GM21526 (cell line): Measurements from ENCODE around the gene GPR89A.
"Not testable (repeated sequence)": the region's sequence is repeated elsewhere in the genome, so short reads cannot be mapped to it uniquely, and the experiment has no call there.

Experiments
- ATAC-seq: cut with Tn5 transposase; IDR thresholded peaks from one replicate; pipeline ENCODE4 v1.9.1; 2021; ENCODE audit warnings: moderate library complexity; ENCODE audit not compliant: unreplicated experiment, low FRiP score

Gene GPR89A

GRCh38 chr1:145684858-145685257 is 77.1 kb downstream of the GPR89A start:
- ATAC-seq: not testable (repeated sequence)

DNA sequence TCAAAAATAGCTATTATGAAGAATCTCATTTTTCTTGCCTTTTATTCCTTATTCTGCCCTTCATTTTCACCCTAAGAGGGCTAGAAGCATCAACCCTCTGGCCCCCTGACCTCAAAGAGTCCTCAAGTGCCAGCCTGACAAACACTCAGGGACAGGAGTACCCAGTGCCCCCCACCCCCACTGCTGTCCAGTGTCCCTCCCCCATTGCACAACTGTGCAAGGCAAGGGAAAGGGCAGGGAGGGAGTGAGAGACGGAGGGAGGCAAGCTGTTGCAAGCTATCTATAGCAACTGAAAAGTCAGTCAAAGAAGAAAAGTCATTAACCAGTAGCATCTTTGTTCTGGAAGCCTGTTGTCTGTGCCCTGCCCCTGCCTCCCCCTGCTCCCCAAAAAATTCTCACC is 78.3 kb downstream of the GPR89A start:
- ATAC-seq: not testable (repeated sequence)

DNA sequence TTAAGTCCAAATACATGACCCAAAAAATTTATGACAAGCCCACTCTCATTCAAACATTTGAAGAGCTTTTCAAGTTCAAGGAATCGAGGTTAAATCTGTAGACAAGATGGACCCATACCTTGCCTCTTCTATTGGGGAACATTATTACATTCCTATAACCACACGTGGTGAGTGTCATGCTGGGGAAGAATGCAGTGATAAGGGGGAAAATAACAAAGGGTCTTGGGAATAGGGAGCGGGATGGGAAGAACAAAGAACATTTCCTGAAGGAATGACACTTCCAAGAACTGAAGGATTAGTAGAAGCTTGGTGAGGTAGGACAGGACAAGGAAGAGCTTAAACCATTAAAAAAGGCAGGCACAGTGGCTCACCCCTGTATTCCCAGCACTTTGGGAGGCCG is 80.5 kb downstream of the GPR89A start:
- ATAC-seq: no peak

- ATAC-seq: no peak
Observed at GRCh38 chr1:145688924-145689323, 81.1 kb downstream of the GPR89A start.

DNA sequence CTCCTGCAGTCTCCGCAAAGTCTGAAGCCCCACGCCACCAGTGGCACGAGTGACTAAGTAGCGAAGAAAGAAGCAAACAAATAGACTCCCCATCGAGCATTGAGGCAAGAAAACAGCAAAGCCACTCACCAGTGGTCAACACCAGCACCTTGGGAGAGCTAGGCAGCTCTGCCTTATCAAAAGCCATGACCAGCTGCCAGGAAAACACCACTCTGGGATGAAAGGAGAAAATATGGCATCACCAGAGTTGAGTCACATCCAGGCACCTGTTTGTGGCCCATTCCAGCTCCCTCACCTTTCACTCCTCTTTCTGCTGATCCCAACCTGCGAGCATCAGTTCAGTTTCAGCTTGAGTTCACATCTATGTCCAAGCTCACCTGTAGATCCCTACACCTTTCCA is 82.1 kb downstream of the GPR89A start:
- ATAC-seq: no peak

DNA sequence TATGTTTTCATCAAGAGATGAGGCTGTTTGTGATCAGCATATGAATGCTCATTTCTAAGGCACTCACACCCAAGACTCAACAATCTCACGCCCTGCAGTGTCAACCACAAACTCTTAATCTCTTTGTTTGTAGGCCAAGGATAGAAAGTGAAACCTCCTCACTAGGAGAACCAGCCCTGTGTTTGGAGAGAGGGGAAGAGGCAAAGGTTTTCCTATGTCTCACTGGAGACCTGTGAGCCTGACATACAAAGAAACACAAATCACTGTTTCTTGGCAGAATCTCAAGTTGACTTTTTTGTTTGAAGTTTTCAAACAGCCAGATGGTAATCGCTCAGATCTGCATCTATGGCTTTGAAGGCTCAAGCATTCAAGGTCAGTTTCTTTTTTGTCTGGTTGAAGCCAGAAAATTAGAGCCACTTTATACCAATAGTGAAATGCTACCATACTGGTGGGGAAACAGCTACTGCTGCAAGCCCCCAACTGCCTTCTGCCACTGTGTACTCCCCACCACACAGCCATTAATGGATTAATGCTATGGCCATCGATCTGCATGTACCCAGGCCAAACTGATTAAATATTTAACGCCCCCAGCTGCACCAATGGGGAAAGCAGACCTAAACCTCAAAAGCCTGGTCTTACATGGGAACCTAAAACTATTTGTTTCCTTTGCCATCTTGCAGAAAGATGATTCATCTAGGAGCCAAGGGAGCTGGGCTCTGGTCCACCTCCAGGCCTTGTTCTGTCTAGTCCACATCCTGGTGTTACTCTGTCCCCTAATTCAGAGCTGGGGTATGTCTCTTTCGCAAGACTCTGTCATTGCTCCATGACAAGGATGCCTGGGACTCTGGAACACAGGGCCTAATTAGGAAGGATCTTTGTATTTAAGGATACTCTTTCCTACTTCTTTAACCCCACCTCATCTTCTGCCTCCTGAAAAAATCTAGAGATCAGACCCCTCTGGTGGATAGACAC is 83.1 kb downstream of the GPR89A start:
- peak; percentile 66 for ATAC-seq

DNA sequence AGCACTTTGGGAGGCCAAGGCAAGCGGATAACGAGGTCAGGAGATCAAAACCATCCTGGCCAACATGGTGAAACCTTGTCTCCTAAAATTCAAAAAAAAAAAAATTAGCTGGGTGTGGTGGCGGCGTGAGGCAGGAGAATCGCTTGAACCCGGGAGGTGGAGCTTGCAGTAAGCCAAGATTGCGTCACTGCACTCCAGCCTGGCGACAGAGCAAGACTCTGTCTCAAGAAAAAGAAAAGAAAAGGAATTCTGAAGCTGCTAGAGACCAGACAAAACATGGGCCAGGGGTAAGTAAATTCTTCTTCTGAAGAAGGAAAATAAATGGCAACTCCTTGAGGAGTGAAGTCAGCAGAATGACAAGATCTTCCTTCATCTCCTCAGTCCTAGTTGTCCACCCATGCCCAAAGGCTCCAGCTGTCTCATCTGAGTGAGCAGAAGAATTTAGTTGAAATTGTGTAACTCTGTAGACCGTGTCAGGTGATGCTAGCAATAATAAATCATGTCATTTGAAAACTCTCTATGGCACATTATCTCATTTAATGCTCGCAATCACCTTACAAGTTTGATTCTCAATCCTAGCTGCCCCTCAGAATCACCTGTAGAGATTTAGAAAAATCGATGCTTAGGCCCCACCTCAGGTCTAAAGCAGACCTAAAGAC is 85.1 kb downstream of the GPR89A start:
- ATAC-seq: no peak

- no peak for ATAC-seq
Observed at GRCh38 chr1:145695821-145696629, 88.2 kb downstream of the GPR89A start.

DNA sequence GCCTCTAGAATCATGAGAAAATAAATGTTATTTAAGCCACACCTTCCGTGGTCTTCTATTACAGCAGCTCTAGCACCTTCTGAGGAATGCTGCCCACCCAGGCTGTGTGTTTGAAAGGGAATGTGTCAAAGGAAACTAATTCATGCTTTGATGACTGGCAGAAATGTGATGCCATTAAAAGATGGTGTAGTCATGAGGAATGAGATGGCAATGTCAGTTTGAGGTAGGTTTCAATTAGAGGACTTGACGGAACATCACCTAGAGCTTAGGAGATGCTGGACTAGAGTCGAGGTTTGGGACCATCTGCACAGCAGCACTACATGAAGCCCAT is 88.8 kb downstream of the GPR89A start:
- no peak for ATAC-seq

DNA sequence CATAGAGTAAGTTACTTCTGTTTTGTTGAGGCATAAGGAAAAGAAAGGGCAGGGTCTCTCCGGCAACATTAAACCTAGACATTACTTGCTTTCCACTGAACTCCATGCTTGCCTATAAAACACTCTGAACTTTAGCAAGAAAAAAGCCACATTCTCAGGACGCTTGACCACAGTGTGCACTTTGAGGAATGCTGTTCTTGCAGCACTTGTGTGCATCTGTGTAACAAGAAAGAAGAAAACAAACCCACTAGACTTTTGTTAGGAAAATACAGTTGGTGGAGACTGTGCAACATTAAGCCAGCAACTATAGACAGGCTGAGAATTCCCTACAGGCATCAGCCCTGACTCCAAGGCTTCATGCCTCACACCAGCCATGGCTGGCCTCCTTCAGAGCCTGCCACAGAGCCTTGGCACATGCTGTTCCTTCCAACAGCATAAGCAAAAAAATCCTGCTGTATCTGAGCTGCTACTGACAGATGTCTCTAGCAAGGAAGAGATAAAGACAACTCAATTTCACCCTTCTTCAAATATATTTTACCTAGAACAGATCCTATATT is 93.6 kb downstream of the GPR89A start:
- no peak for ATAC-seq

GRCh38 chr1:145702052-145702451 is 94.3 kb downstream of the GPR89A start:
- ATAC-seq: no peak

DNA sequence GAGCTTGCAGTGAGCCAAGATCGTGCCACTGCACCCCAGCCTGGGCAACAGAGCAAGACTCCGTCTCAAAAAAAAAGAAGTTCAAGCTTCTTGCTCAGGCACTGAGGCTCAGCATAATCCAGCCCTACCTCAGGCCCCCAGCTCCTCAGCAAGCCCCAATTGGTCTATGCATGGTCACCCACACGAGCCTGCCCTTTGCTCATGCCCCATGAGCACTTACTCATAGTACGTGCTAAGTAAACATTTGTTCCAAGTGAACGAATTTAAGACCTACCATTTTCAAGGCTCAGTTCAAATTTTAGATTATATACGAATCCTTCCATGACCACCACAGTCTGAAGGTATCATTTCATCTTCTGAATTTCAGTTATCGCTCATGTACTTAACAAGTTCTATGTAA is 95.0 kb downstream of the GPR89A start:
- no peak for ATAC-seq

DNA sequence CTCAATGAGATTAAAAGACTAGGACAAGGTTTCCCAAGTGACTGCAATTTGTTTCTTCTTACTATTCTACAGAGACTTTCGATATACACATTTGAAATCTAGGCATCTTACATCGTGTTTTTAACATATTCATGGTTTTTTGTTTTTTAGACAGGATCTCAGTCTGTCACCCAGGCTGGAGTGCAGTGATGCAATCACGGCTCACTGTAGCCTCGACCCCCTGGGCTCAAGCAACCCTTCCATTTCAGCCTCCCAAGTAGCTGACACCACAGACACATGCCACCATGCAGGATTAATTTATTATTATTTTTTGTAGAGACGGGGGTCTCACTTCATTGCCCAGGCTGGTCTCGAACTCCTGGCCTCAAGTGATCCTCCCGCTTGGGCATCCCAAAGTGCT is 97.8 kb downstream of the GPR89A start:
- ATAC-seq: no peak

- no peak for ATAC-seq
Observed at GRCh38 chr1:145706086-145706664, 98.4 kb downstream of the GPR89A start.

DNA sequence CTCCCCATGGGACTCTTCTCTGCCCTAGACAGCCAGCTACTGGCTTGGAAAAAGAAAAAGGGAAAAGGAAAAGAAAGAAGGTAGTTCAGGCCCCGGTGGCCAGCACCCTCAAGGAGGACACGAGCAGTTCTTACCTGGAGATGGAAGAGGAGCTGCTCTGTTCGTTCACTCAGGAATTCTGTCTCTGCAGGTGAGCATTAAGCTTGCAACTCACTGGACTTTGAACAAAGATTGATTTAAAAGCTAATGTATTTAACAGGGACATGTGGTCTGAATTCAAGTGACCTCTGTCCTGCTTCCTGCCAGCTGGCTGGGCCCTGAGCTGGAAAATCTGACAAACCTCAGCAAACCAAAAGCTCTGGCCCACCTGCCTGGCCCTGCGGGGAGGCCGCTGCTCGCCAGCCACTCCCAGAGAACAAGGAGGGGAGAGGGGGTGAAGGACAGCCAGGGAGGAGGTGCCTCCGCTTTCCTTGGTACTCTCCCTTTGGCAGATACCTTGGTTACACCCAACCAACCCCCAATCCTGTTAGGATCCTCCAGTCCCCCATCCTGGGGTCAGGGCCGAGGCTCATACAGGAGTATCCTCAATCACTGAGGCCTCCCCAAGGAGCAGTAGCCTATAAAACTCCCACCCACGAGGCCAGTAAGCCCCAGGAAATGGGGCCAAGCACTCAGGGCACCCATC is 99.5 kb downstream of the GPR89A start, which contains the start of gene PDZK1:
PDZK1 (minus strand) TSS at position 186 of the 685 bp plus-strand sequence. CDS start 19,347 bp downstream, outside the sequence.
- ATAC-seq: no peak

DNA sequence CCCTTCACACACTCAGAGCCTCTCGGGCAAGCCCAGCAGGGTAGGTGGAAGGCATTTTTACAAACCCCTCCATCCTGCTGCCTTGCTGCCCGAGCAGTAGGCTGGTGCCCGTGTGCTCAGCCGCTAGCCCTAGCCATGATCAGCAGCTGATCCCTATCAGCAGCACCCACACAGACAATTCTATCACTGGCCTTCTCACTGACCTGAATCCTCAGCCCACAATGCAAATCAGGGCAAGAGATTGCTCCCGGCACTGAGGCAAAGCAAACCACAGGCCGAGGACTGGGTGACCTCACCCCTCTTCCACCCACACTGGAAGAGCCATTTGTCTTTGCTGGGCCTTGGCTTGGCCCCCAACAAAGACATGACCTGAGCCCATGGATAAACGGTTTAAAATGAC is 100.3 kb downstream of the GPR89A start:
- no peak for ATAC-seq

DNA sequence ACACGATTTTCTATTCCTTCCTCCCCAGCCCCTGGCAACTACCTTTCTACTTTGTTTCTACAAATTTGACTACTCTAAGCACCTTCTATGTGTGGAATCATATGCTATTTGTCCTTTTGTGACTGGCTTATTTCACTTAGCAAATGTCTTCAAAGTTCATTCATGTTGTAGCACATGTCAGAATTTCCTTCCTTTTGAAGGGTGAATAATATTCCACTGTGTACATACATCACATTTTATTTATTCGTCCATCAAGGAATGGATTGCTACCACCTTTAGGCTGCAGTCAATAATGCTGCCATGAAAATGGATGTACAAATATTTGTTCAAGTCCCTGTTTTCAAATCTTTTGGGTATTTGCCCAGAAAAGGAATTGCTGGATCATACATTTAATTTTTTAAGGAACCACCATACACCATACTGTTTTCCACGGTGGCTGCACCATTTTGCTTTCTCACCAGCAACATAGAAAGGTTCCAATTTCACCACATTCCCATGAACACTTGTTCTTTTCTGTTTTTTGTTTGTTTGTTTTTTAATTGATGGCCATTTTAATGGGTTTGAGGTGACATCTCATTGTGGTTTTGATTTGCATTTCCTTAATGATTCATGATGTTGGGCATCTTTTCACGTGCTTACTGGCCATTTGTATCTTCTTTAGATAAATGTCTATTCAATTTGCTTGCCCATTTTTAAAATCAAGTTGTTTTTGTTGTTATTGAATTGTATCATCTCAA is 102.7 kb downstream of the GPR89A start:
- no peak for ATAC-seq

- no peak for ATAC-seq
Observed at GRCh38 chr1:145711213-145711651, 103.4 kb downstream of the GPR89A start.

GRCh38 chr1:145714524-145715111 is 106.8 kb downstream of the GPR89A start:
- ATAC-seq: no peak
